A549 treated with CpdA at 1 μM for 4 hours (cell line): ENCODE results near the gene C1QTNF9. TPM values are rescaled to one million over a fixed set of nuclear protein-coding genes. Genes with fewer than 3 reads are reported as not detected.

Source experiments
- total RNA-seq: library from RNA; stranded (reverse); fragments of 200-300 nt; extraction: Qiagen RNA extraction; gene quantifications from 5 replicates; pipeline ENCODE4 v1.2.3, GENCODE V29; 2022; ENCODE audit warnings: low read depth

Gene C1QTNF9
- not detected in 5 replicates for total RNA-seq

GRCh38 chr13:24309300-24309699 lies at the start of gene C1QTNF9:
C1QTNF9 (plus strand) TSS chr13:24309580; CDS start chr13:24316004, 6,424 bp downstream.

Other genes with a start within 250 kb of the C1QTNF9 start
- 6.5 to 8.1 TPM (median 7.2 TPM) in 5 replicates for gene SPATA13, start 148.9 kb upstream of the C1QTNF9 start, total RNA-seq
- 32.1 to 42.9 TPM (median 37.1 TPM) in 5 replicates for gene PARP4, start 203.2 kb downstream of the C1QTNF9 start, total RNA-seq